ENCODE results near the gene GPR34. TPM values are rescaled to one million over a fixed set of nuclear protein-coding genes. Genes with fewer than 3 reads are reported as not detected.

GPR34 gene
- total and polyA plus RNA-seq, 4 donors, result 1.7 to 9.0 (median 4.3) TPM

GRCh38 chrX:41665686-41666085 is 23.1 kb upstream of the GPR34 start:
- WGBS, result 65% methylated on average over 2 of the region's 2 CpGs
- no peak overlapping the region for H3K4me3 ChIP-seq (ENCODE audit: low read depth in 1 of 3, low read length in 3 of 3)
- no peak overlapping the region for H3K27ac ChIP-seq (ENCODE audit: low read depth in 1 of 2, low read length in 2 of 2)
- H3K9me3 ChIP-seq (ENCODE audit: control insufficient read depth in 4 of 4, low read length in 3 of 4), result no peaks in the 10 kb centered on the region
- H3K9ac ChIP-seq (ENCODE audit: low read depth in 1 of 2, low read length in 2 of 2), result no peak overlapping the region
- no peak for TF ChIP-seq GABPA (IDR thresholded peaks at IDR 0.05 in 1 of 2, conservative IDR thresholded peaks at IDR 0.05 in 1 of 2)
- no peak for TF ChIP-seq CTCF (IDR thresholded peaks at IDR 0.05; ENCODE audit: low read depth, low read length, missing input control)
- no peak for TF ChIP-seq REST (IDR thresholded peaks at IDR 0.05)
- TF ChIP-seq EGR1 (IDR thresholded peaks at IDR 0.05; ENCODE audit: low read depth in 2 of 2), result no peak
- TF ChIP-seq ZBTB33 (IDR thresholded peaks at IDR 0.05), result no peak
- TF ChIP-seq YY1 (IDR thresholded peaks at IDR 0.05), result no peak
- TF ChIP-seq HNF4A (conservative IDR thresholded peaks at IDR 0.05), result no peak
- TF ChIP-seq RXRA (IDR thresholded peaks at IDR 0.05), result no peak
- TF ChIP-seq RAD21 (IDR thresholded peaks at IDR 0.05), result no peak
- TF ChIP-seq FOXA1 (IDR thresholded peaks at IDR 0.05), result no peak
- TF ChIP-seq MAX (IDR thresholded peaks at IDR 0.05), result no peak
- TF ChIP-seq ATF3 (IDR thresholded peaks at IDR 0.05), result no peak
- TF ChIP-seq NR2F2 (IDR thresholded peaks at IDR 0.05), result no peak
- TF ChIP-seq HNF4G (IDR thresholded peaks at IDR 0.05), result no peak
- no peak for TF ChIP-seq SP1 (IDR thresholded peaks at IDR 0.05)
- TF ChIP-seq JUND (IDR thresholded peaks at IDR 0.05), result no peak
- peaks cover 0 to 2% (median under 1%) of the 10 kb centered on the region in 4 donors for H3K36me3 ChIP-seq (ENCODE audit: control insufficient read depth in 4 of 4, insufficient read depth in 3 of 4, low read depth in 1 of 4, low read length in 3 of 4)
- H3K4me1 ChIP-seq (ENCODE audit: control insufficient read depth in 4 of 4, insufficient read depth in 4 of 4, low read length in 3 of 4), result peaks cover 0 to 3% (median 0%) of the 10 kb centered on the region in 4 donors
- H3K27me3 ChIP-seq (ENCODE audit: control insufficient read depth in 4 of 4, insufficient read depth in 4 of 4, low read length in 3 of 4), result no peaks in the 10 kb centered on the region
- DNase-seq (ENCODE audit: low spot score), result no peak

- WGBS, result 35% methylated on average over 1 of the region's 1 CpG
- H3K4me1 ChIP-seq (ENCODE audit: control insufficient read depth in 4 of 4, insufficient read depth in 4 of 4, low read length in 3 of 4), result peaks cover 0 to 3% (median 0%) of the 10 kb centered on the region in 4 donors
Measured at GRCh38 chrX:41666251-41666650, 22.5 kb upstream of the GPR34 start.

More at GRCh38 chrX:41666251-41666650, 22.5 kb upstream of the GPR34 start:
- no peak for DNase-seq (ENCODE audit: low spot score)
- no peaks in the 10 kb centered on the region for H3K9me3 ChIP-seq (ENCODE audit: control insufficient read depth in 4 of 4, low read length in 3 of 4)
- H3K36me3 ChIP-seq (ENCODE audit: control insufficient read depth in 4 of 4, insufficient read depth in 3 of 4, low read depth in 1 of 4, low read length in 3 of 4), result peaks cover 0 to 2% (median under 1%) of the 10 kb centered on the region in 4 donors
- TF ChIP-seq FOXA2 (IDR thresholded peaks at IDR 0.05) (no peak), NR2F2 (IDR thresholded peaks at IDR 0.05) (no peak), JUND (IDR thresholded peaks at IDR 0.05) (no peak), REST (IDR thresholded peaks at IDR 0.05) (no peak), TAF1 (conservative IDR thresholded peaks at IDR 0.05) (no peak), HNF4A (conservative IDR thresholded peaks at IDR 0.05) (peak in 1 of 2 donors; percentile 4), MAX (IDR thresholded peaks at IDR 0.05) (no peak)
- no peak overlapping the region for H3K4me3 ChIP-seq (ENCODE audit: low read depth in 1 of 3, low read length in 3 of 3)
- no peak overlapping the region for H3K9ac ChIP-seq (ENCODE audit: low read depth in 1 of 2, low read length in 2 of 2)
- H3K27ac ChIP-seq (ENCODE audit: low read depth in 1 of 2, low read length in 2 of 2), result no peak overlapping the region
- H3K27me3 ChIP-seq (ENCODE audit: control insufficient read depth in 4 of 4, insufficient read depth in 4 of 4, low read length in 3 of 4), result no peaks in the 10 kb centered on the region

Measured in liver (tissue), 9 donors.